PC-3 (cell line): ENCODE results near the gene KRTAP12-4. TPM values are rescaled to one million over a fixed set of nuclear protein-coding genes. Genes with fewer than 3 reads are reported as not detected.

ENCODE experiments used
- ATAC-seq: fragments of 200-7000 bp; cut with Tn5 transposase; 2 replicates; pipeline ENCODE4 v1.9.1; 2020; ENCODE audit warnings: mild to moderate bottlenecking, moderate library complexity
- BruUV-seq: library from RNA; stranded (reverse); fragments of 400-500 nt; replicated peaks from 2 replicates; lab custom pipeline; 2021; lab: Mats Ljungman, UMichigan
- CTCF ChIA-PET: fragments of 300-600 bp; sonication (Branson Sonifier 250); formaldehyde crosslinking; loops from one replicate; lab custom pipeline; 2022; ENCODE audit warnings: antibody characterized with exemption; lab: Charles Lee
- POLR2A ChIA-PET: fragments of 300-600 bp; sonication (Branson Sonifier 250); formaldehyde crosslinking; loops from one replicate; lab custom pipeline; 2022; ENCODE audit warnings: antibody characterized with exemption; ENCODE audit not compliant: unreplicated experiment; lab: Charles Lee
- DNase-seq: peaks from one replicate; pipeline ENCODE4 v3.0.0-alpha.2; 2015
- H2AFZ ChIP-seq: fragments of 300-600 bp; sonication (generic); 2 replicates; pipeline ENCODE4 v1.6.0; 2016; ENCODE audit warnings: antibody characterized with exemption, low read length
- H3F3A ChIP-seq: fragments of 300-600 bp; sonication (generic); one replicate; pipeline ENCODE4 v1.6.0; 2017; ENCODE audit warnings: antibody characterized with exemption, low read length, control low read depth, mild to moderate bottlenecking; ENCODE audit not compliant: unreplicated experiment
- H3K27ac ChIP-seq: fragments of 300-600 bp; sonication (generic); 2 replicates; pipeline ENCODE4 v1.5.1; 2016; ENCODE audit warnings: mild to moderate bottlenecking, low read length
- H3K27me3 ChIP-seq: fragments of 300-600 bp; sonication (generic); 2 replicates; pipeline ENCODE4 v1.6.1; 2016; ENCODE audit warnings: low read length, mixed read lengths
- H3K36me3 ChIP-seq: fragments of 300-600 bp; sonication (generic); 2 replicates; pipeline ENCODE4 v1.6.1; 2016; ENCODE audit warnings: low read depth, mixed run types, low read length, mixed read lengths
- H3K4me1 ChIP-seq: fragments of 300-600 bp; sonication (generic); 2 replicates; pipeline ENCODE4 v1.5.1; 2016; ENCODE audit warnings: low read length; ENCODE audit not compliant: insufficient read depth
- H3K4me2 ChIP-seq: fragments of 300-600 bp; sonication (generic); 2 replicates; pipeline ENCODE4 v1.6.0; 2016; ENCODE audit warnings: low read length
- H3K4me3 ChIP-seq: fragments of 300-600 bp; sonication (generic); 2 replicates; pipeline ENCODE4 v1.5.1; 2016; ENCODE audit warnings: mild to moderate bottlenecking, low read length, mixed read lengths
- H3K79me2 ChIP-seq: fragments of 300-600 bp; sonication (generic); 2 replicates; pipeline ENCODE4 v1.6.1; 2017; ENCODE audit warnings: low read length, mixed read lengths
- H3K9ac ChIP-seq: fragments of 300-600 bp; sonication (generic); 2 replicates; pipeline ENCODE4 v1.6.0; 2016; ENCODE audit warnings: mild to moderate bottlenecking, low read length
- H3K9me2 ChIP-seq: fragments of 300-600 bp; sonication (generic); replicated peaks from 2 replicates; pipeline ENCODE4 v1.6.1; 2016; ENCODE audit warnings: mixed run types, low read length, mixed read lengths
- H3K9me3 ChIP-seq: fragments of 300-600 bp; sonication (generic); 2 replicates; pipeline ENCODE4 v1.6.1; 2016; ENCODE audit warnings: low read length, mixed read lengths
- H4K20me1 ChIP-seq: fragments of 300-600 bp; sonication (generic); 2 replicates; pipeline ENCODE4 v1.6.1; 2016; ENCODE audit warnings: low read length, mixed read lengths
- EZH2 ChIP-seq: fragments of 300-600 bp; sonication (generic); IDR thresholded peaks from one replicate; pipeline ENCODE4 v1.6.1; 2017; ENCODE audit warnings: antibody characterized with exemption, mild to moderate bottlenecking, low read length; ENCODE audit not compliant: unreplicated experiment
- EZH2phosphoT487 ChIP-seq: fragments of 300-600 bp; sonication (generic); IDR thresholded peaks from 2 replicates; pipeline ENCODE4 v1.6.1; 2018; ENCODE audit warnings: mild to moderate bottlenecking, antibody characterized with exemption, low read length, borderline replicate concordance
- intact Hi-C: fragments of 100-400 bp; cut with micrococcal nuclease; formaldehyde crosslinking; loops from 2 replicates; pipeline ENCODE4 v1.9.0; 2023
- total RNA-seq: library from RNA; depleted of rRNA; stranded (reverse); fragments of >200 nt; gene quantifications from 2 replicates; pipeline ENCODE4 v1.2.3, GENCODE V29; 2014
- TF ChIP-seq, protein P1 (sequence below): fragments of 300-600 bp; sonication (generic); conservative IDR thresholded peaks from 2 replicates; pipeline ENCODE4 v1.5.1; 2017; ENCODE audit warnings: antibody characterized with exemption, low read depth, mild to moderate bottlenecking, low read length

The KRTAP12-4 gene
- total RNA-seq, 1 experiment from 2014 or later, result not detected

DNA sequence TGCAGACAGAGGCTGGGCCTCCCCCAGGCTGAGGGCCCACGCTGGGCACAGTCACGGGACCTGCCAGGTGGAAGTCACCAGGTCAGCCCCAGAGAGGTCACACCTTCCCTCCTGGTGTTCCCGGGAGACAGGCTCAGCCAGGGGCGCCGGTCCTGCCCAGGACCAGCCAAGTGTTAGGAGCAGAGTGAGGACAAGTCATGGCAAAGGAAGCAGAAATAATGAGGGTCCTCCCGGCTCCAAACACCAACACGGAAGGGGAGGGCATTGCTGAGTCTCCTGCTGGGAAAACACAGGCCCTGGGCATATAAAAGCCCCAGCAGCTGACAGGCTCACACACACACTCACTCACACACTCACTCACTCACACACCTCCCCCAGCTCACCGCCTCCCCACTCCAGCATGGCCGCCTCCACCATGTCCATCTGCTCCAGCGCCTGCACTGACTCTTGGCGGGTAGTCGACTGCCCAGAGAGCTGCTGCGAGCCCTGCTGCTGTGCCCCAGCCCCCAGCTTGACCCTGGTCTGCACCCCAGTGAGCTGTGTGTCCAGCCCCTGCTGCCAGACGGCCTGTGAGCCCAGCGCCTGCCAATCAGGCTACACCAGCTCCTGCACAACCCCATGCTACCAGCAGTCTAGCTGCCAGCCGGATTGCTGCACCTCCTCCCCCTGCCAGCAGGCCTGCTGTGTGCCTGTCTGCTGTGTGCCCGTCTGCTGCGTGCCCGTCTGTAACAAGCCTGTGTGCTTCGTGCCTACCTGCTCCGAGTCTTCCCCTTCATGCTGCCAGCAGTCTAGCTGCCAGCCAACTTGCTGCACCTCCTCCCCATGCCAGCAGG is 17.2 kb downstream of the KRTAP12-4 start, which contains the start of gene KRTAP10-10:
TSS of gene KRTAP10-10 (plus strand) at position 339 of the 833 bp plus-strand sequence. CDS start at position 401, 62 bp downstream.
- H3K79me2 ChIP-seq, result no peaks in the 10 kb centered on the region
- H3K4me1 ChIP-seq, result no peaks in the 10 kb centered on the region
- DNase-seq, result no peak
- no peaks in the 10 kb centered on the region for H4K20me1 ChIP-seq
- no peaks in the 10 kb centered on the region for H3F3A ChIP-seq
- intact Hi-C loops, result no loop called here
- ChIA-PET CTCF (no interaction called here), POLR2A (no interaction called here)
- no peaks in the 10 kb centered on the region for H3K9me2 ChIP-seq
- no peak within 1 kb of the TSS for H2AFZ ChIP-seq
- 0 out of 2 replicates have a peak, but pooled peaks cover 7% of the 10 kb centered on the region for H3K9me3 ChIP-seq
- no peak within 1 kb of the TSS for H3K4me3 ChIP-seq
- H3K4me2 ChIP-seq, result no peak within 1 kb of the TSS
- BruUV-seq, result no TSS peak
- no peak within 1 kb of the TSS for H3K9ac ChIP-seq
- no peak for ATAC-seq
- TF ChIP-seq EZH2phosphoT487 (no peak), EZH2 (no peak)
- TF ChIP-seq, protein P1, sequence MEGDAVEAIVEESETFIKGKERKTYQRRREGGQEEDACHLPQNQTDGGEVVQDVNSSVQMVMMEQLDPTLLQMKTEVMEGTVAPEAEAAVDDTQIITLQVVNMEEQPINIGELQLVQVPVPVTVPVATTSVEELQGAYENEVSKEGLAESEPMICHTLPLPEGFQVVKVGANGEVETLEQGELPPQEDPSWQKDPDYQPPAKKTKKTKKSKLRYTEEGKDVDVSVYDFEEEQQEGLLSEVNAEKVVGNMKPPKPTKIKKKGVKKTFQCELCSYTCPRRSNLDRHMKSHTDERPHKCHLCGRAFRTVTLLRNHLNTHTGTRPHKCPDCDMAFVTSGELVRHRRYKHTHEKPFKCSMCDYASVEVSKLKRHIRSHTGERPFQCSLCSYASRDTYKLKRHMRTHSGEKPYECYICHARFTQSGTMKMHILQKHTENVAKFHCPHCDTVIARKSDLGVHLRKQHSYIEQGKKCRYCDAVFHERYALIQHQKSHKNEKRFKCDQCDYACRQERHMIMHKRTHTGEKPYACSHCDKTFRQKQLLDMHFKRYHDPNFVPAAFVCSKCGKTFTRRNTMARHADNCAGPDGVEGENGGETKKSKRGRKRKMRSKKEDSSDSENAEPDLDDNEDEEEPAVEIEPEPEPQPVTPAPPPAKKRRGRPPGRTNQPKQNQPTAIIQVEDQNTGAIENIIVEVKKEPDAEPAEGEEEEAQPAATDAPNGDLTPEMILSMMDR, result no peak
- H3K36me3 ChIP-seq, result no peaks in the 10 kb centered on the region
- no peak within 1 kb of the TSS for H3K27ac ChIP-seq
- no peaks in the 10 kb centered on the region for H3K27me3 ChIP-seq

DNA sequence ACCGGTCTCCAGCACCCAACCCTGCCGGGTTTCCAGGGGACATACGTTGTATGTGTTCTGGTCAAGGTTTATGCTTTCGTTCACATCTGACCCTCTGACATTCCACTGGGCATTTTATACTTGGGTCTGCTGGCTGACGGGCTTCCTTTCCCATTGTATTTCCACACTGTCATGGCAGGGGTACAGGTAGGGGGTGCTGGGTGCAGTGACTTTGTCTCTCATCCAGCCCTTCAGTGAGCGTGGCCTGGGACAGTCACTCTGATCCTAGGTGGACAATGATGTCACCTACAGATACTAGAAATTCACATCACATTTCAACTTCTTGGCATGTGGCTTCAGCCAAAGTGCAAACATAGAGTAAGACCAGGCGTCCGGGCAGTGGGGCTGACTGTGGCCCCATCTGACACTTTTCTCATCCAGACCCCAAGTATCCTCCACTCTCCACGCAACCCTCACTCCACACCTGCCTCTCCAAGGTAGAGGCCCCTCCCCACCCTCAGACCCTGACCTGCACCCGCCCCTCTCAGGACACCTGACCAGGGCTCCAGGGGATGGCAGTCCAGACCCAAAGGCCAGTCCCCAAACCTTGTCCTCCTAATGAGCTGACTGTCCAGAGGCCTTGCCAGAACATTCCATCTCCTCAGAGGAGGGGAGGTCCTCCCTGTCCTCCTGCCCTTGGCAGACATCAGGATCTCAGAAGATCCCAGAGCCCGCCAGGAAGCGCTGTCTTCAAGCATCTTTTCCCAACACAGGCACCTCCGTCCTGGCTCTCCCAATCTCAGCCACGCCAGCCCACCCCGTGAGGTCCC is 18.0 kb downstream of the KRTAP12-4 start:
- Histone ChIP-seq H3K9me3 (0 out of 2 replicates have a peak, but pooled peaks cover 7% of the 10 kb centered on the region), H3K79me2 (no peaks in the 10 kb centered on the region), H3K27me3 (no peaks in the 10 kb centered on the region), H3F3A (no peaks in the 10 kb centered on the region), H3K9ac (no peak overlapping the region), H4K20me1 (no peaks in the 10 kb centered on the region), H3K9me2 (no peaks in the 10 kb centered on the region), H2AFZ (no peak overlapping the region), H3K27ac (no peak overlapping the region), H3K4me3 (no peak overlapping the region), H3K4me2 (no peak overlapping the region), H3K36me3 (no peaks in the 10 kb centered on the region), H3K4me1 (no peaks in the 10 kb centered on the region)
- DNase-seq (no peak), ATAC-seq (no peak)
- BruUV-seq, result no TSS peak
- CTCF ChIA-PET, result no interaction called here
- no peak for TF ChIP-seq EZH2phosphoT487
- TF ChIP-seq, protein P1, result no peak
- no peak for TF ChIP-seq EZH2
- intact Hi-C loops, result no loop called here
- POLR2A ChIA-PET, result no interaction called here
